T47D (cell line): ENCODE results near the gene SYT1.
"Not testable (repeated sequence)": the region's sequence is repeated elsewhere in the genome, so short reads cannot be mapped to it uniquely, and the experiment has no call there.

Experiments used
- DNase-seq, 2 experiments: peaks; one replicate each; pipeline versions ENCODE4 v3.0.0 to v3.0.0-alpha.2; 2011 to 2012; ENCODE audit warnings: low read depth in 1 of 2, low spot score in 1 of 2
- JUND ChIP-seq: IDR thresholded peaks from 2 replicates; pipeline ENCODE4 v1.6.1; 2012; ENCODE audit warnings: low read depth
- in situ Hi-C: cut with HindIII; loops from 2 replicates; pipeline ENCODE4 v1.10.0; 2016; ENCODE audit warnings: low sequenced_read_pairs, low pct_unique_long_range_greater_than_20kb

The SYT1 gene

DNA sequence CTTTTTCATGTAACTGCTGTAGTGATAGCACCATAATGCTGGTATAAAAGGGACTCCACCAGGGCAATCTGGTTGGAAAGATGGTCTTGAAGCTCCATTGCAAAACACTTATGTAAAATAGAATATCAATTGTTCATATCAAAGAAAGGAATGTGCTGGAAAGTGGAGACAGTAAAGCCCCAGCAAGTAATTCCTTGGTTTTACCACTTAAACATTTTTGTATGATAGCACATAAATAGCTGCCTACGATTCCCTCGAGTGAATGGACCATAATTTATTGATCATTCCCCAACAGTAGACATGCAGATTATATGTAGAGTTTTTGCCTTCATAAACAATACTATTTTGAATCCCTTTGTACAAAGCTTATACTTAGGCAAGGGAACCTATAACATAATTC, 550.7 kb downstream of the SYT1 start:
- in situ Hi-C loops = loop anchor here (25.0 kb wide), 1 partner anchor 122 kb away; no protein-coding TSS in a partner anchor
- no peak for TF ChIP-seq JUND
- no peak for DNase-seq

- in situ Hi-C loops = loop anchor here (25.0 kb wide), 1 partner anchor 121 kb away; no protein-coding TSS in a partner anchor
- DNase-seq = peak in 1 of 2 experiments; percentile 77
- 0 out of 2 replicates have a peak, but pooled peaks have one; percentile 24 for TF ChIP-seq JUND
Measured at GRCh38 chr12:79415746-79416435, 551.3 kb downstream of the SYT1 start.

DNA sequence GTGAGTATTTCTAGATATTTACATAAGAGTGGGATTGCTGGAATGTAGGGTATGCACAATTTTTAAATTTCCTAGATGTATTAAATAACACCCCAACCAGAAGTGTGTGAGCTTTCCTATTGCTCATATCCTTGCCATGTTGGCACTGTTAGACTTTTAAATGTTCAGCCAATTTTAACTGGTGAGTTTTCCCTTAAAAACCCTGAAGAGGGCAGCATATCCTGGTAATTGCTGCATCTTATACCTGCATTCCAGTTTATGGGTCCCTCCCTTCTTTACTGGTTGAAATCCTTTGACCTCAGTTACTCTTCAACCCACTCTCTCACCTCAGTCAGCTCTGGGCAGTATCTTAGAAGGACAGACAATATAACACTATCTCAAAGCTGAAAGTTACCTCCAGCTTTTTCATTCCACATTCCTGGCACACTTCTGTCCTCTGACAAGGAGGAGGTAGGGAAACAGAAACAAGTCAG, 555.6 kb downstream of the SYT1 start:
- in situ Hi-C loops = loop anchor here (25.0 kb wide), 1 partner anchor 117 kb away; no protein-coding TSS in a partner anchor
- TF ChIP-seq JUND = no peak
- peak; percentile 18 to 86 for DNase-seq

DNA sequence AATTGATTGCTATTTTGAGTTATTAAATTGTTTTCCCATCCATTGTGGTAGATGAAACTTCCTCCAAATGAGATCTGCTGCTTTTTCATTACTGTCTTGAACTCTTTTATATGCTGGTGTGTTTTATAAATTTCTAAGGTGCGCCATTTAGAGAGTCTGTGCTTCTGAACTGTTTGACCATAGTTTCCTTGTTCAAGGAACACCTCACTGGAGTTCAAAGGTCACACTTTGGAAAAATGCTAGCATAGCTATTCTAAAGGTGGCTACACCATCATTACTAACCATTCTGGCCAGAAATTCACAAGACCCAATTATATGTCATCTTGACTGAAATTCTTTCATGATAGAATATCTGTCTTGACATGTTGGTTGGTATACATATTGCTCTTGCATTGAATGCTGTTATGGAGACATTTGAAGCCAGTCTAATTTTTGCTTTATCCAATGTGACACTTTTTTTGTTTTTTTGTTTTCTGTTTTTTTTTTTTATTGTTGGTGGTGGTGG, 556.7 kb downstream of the SYT1 start:
- no peak for DNase-seq
- in situ Hi-C loops = loop anchor here (25.0 kb wide), 1 partner anchor 116 kb away; no protein-coding TSS in a partner anchor
- no peak for TF ChIP-seq JUND

GRCh38 chr12:79422060-79422812, 557.7 kb downstream of the SYT1 start:
- no peak for DNase-seq
- in situ Hi-C loops = loop anchor here (25.0 kb wide), 1 partner anchor 115 kb away; no protein-coding TSS in a partner anchor
- TF ChIP-seq JUND = no peak

DNA sequence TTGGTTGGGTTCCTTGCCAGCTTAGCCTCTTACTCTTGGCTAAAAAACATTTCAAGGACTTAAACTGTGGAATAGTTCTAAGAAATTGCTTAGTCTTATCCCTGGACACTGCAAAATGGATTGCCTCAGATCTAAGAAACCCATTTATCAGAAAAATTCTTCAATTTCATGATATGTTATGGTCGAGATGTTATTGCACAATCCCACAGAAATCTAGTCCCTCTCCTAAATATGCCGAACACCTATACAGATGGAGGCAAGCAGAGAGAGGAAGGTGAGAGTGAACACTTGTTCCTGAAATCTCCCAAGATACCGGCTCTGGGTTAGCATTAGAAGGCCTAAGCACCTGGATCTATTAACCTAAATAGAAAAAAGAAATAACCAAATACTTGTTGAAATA, 559.0 kb downstream of the SYT1 start:
- in situ Hi-C loops = loop anchor here (25.0 kb wide), 1 partner anchor 114 kb away; no protein-coding TSS in a partner anchor
- DNase-seq = no peak
- no peak for TF ChIP-seq JUND

GRCh38 chr12:79424109-79424721, 559.6 kb downstream of the SYT1 start:
- peak in 1 of 2 experiments; percentile 88 for DNase-seq
- peak; percentile 84 for TF ChIP-seq JUND
- in situ Hi-C loops = loop anchor here (25.0 kb wide), 1 partner anchor 113 kb away; no protein-coding TSS in a partner anchor

GRCh38 chr12:79426121-79426520, 561.5 kb downstream of the SYT1 start:
- in situ Hi-C loops = no loop called here
- DNase-seq = no peak
- no peak for TF ChIP-seq JUND

DNA sequence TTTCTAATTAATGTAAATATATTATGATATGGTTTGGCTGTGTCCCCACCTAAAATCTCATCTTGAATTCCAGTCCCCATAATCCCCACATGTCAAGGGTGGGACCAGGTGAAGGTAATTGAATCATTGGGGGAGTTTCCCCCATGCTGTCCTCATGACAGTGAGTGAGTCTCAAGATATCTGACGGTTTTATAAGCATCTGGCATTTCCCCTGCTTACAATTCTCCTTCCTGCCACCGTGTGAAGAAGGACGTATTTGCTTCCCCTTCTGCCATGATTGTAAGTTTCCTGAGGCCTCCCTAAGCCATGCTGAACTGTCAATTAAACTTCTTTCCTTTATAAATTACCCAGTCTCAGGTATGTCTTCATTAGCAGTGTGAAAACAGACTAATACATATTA, 562.2 kb downstream of the SYT1 start:
- in situ Hi-C loops, DNase-seq: not testable (repeated sequence)

- in situ Hi-C loops = no loop called here
- TF ChIP-seq JUND = no peak
- DNase-seq = no peak
Measured at GRCh38 chr12:79433465-79434072, 569.0 kb downstream of the SYT1 start.

DNA sequence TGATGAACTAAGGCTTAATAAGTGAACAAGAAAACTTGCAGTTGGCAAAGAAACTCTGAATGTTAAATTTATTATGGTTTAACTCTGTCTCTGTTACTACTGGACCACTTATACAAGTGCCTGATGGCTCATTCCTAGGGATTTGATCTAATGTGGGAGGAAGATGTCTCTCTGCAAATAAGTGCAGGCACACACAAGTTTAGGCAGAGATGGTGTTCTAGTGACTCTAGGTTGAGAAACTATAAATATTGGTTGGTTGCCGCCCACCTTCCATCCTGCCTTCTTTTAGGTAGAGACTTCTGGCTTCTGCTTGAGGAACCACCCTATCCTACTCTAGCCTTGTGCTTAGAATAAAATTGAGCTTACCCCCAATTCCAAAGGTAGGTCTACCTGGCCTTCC, 570.0 kb downstream of the SYT1 start:
- DNase-seq = no peak
- in situ Hi-C loops = no loop called here
- TF ChIP-seq JUND = no peak

GRCh38 chr12:79435742-79436141, 571.2 kb downstream of the SYT1 start:
- TF ChIP-seq JUND = no peak
- no peak for DNase-seq
- in situ Hi-C loops = no loop called here
